ENCODE measurements around the gene SBF2.
"Not testable (repeated sequence)": the region's sequence is repeated elsewhere in the genome, so short reads cannot be mapped to it uniquely, and the experiment has no call there.

Gene SBF2

DNA sequence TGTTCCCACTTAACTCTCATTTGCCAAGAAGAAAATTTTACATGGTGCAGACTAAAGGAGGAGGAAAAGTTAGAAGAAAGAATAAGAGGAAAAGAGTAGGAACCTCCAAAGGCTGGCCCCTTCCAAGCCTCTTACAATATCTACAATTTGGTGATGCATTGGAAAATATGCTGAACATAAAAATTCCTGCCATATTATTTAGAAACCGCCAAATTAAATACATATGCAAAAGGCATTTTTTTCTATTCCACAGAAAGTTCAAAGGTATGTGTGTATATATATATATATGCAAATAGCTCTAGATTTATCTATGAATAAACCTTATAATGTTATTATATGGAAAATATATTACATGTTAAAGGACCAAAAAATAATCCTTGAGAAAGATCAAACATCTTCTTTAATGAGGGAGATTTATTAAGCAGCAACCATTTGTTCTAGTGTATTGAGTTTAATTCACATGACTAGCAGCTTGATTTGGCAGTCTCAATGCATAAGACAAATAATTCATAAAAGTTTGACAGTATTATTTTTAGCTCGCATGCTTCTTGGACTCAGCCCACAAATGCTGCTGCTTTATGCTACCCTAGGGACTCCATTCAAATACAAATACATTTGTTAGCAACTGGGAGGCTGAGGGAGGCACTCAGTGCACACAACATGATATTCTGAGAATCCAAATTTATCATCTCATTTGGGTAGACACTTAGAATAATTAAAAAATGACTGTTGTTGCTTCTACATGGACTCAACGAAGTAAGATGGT, 184.9 kb downstream of the SBF2 start:
- no peak for DNase-seq

DNA sequence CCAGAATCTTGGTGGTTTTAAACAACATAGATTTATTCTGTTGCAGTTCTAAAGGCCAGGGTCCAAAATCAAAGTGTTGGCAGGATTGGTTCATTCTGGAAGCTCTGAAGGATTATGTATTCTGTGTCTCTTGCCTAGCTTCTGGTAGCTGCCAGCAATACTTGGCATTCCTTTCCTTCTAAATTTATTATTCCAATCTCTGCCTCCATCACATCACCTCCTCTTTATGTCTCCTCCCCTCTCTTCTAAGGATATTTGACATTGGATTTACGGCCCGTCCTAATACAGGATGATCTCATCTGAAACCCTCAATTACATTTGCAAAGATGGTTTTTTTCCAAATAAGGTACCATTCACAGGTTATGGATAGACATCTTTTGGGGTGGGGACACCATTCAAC, 186.5 kb downstream of the SBF2 start:
- DNase-seq: no peak

GRCh38 chr11:10097615-10098014, 196.4 kb downstream of the SBF2 start:
- no peak for DNase-seq

- DNase-seq: no peak
Measured at GRCh38 chr11:10096987-10097386, 197.0 kb downstream of the SBF2 start.

DNA sequence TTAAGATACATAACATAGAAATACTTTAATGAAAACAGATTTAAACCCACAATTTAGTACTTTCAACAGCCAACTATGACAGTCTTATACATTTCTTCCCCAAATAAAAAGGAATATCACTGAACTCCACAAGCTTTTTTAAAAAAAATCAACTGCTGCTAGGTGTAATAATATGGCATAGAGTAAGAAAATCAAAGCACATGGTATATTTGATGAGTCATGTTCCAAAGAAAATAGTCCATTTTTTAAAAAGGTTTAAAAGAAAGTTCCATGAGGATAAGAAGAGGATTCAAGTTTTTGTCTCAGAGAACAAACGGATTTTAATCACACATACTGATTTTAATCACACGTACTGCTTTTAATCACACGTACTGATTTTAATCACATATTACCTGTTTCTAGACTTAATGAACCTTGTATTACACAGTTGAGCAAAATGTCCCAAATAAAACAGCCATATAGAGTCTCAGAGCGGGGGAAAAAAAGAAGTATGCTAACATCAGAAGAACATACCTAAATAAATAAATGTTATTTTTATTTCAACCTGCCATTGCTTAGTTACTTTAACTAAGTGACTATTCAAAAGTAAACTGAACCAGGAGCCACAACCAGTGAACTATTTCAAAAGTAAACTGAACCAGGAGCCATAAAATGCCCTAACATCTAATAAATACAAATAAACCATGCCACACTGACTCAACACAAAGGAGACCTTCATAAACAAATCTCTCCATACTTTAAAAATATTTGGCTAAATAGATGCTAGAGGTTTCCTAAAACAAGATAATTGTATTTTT, 198.4 kb downstream of the SBF2 start:
- DNase-seq: no peak

GRCh38 chr11:10092426-10092825, 201.6 kb downstream of the SBF2 start:
- DNase-seq: no peak

- no peak for DNase-seq
Measured at GRCh38 chr11:10091314-10092045, 202.5 kb downstream of the SBF2 start.

GRCh38 chr11:10087923-10088225, 206.1 kb downstream of the SBF2 start:
- not testable (repeated sequence) for DNase-seq

DNA sequence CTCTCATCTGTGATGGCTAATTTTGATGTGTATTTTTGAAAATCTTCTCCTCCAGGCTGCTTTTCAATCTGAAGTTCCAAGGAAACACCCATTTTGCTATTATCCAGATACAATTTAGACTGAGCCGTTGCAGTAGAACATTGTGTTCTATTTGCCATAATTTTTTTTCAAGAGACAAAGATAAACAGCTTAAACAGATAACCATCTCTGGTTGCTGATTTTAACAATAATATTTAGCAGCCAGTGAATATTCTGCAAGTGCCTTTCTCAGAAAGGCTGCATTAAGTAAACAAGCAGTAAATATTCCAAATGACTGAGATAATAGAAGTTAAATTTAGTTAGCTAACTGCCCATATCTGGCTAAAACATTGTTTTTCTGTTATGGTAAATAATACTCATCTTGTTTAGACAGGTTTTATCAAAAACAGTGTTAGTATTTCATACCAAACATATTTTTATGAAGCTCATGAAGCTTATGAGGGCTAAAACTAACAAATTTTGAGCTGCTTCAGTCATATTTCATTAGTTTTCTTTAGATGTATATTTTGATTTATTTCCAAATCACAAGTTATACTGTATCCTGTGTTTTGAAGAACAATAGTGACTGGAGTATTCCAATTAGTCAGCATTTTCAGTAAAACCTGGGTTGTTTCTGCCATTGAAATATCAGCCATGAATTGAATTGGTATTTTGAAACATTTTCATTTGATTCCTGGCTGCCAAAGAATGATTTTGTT, 206.7 kb downstream of the SBF2 start:
- no peak for DNase-seq

- DNase-seq: no peak
Measured at GRCh38 chr11:10080138-10080537, 213.9 kb downstream of the SBF2 start.

DNA sequence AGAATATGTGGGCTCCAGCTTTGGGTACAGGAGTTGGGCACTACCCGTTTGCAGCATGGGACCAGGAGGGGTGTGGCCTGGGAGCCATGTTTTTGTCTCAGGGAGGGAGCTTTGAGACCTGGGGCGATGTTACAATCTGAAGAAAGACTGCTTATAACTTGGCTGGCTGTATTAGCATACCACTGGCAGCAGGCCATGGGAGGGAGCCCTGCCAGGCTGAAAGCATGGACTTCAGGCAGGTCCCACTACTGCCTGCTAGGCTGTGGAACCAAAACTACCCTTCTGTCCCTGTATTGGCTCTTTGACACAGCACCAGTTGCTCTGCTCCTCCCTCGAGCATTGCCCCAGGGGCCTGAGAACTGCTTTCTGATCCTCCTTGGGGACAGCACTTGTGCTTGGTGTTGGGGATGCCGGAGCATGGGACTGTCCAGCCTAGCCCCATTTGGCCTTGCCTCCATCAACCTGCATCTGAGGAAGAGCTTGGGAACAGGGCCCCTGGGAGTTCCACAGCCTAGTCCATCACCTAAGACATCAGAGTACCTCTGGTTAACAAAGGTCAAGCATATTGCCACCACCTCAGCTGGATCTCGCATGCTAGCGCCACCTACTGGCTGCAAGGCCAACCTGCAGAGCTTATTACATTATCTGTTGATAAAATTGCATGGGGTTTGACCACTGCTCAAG, 217.4 kb downstream of the SBF2 start:
- DNase-seq: no peak

DNA sequence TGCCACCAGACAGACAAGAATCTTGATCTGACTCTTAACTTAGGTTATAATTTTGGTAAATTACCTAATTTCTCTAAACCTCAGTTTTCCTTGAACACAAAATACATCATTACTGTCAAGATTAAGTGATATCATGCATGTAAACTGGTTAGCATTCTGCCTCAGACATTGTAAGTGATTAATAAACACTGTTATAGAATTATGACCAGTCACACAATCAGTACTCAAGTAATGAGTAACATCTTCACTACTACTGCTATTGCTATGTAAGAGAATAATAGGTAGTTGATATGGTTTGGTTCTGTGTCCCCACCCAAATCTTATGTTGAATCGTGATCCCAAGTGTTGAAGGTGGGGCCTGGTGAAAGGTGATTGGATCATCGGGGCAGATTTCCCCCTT, 218.9 kb downstream of the SBF2 start:
- no peak for DNase-seq

- DNase-seq: no peak
Measured at GRCh38 chr11:10072841-10073240, 221.2 kb downstream of the SBF2 start.

DNA sequence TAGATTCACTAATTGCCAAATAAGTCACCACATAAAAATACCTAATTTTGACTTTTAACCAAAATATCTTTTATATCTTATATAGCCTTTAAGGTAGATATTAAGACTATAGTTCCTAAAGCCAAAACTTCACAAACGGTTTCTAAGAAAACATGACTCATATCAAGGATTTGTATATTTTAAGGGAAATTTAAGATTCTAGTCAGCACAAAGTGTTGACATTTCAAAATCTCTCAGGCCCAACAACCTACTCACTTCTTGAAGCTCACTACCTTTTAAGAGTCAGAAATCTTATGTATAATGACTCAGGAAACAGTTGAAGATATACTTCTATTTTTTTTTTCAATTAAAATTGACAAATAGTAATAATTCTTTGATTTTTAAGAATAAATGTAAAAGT, 221.9 kb downstream of the SBF2 start:
- no peak for DNase-seq

DNA sequence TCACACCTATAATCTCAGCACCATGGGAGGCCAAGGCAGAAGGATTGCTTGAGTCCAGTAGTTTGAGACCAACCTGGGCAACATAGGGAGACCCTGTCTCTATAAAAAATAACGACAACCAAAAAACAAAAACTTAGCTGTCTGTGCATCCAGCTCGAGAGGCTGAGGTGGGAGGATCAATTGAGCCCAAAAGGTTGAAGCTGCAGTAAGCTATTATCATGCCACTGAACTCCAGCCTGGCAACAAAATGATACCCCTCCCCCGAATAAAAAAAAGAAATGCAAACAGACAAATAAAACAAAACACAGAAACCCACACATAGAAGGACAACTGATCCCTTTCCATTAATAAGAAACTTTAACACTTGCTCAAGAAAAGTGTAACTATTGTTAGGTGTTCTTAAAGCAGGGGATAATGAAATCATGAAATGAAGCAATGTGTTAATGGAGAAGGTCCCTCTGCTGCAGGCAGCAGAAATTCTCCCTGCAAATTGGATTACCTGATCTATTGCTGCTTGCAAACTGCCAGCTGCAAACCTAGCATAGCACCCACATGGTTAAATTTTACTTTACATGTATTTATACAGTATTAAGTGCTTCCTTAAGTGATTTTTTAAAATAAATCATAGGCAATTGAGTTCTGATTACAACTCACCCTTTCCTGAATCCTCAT, 226.3 kb downstream of the SBF2 start:
- DNase-seq: no peak

DNA sequence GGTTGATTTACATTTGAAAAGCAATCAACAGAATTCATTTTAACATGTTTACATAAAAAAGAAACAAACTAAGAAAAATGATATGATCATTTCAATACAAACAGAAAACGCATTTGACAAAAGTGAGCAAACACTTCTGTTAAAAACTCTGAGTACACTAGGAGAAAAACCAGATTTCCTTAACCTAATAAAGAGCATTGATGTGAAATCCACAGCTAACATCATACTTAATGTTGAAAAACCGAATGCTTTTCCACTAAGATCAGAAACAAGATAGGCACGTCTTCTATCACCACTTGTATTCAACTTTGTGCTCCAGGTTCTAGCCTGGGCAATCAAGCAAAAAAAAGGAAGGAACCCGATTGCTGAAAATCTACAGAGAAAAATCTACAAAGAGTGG, 227.6 kb downstream of the SBF2 start:
- DNase-seq: no peak

DNA sequence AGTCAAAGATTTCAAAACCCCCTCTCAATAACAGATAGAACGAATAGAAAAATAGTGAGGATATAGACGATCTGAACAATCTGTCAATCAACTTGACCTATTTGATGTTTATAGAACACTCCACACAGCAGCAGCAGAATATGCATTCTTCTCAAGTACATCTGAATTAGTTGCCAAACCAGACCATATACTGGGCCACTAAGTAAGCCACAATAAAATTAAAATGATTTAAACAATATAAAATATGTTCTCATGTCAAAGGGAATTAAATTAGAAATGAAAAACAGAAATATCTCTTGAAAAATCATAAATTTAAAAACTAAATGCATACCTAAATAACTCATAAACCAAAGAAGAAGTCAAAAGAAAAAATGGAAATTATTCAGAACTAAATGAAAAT, 229.2 kb downstream of the SBF2 start:
- no peak for DNase-seq

DNA sequence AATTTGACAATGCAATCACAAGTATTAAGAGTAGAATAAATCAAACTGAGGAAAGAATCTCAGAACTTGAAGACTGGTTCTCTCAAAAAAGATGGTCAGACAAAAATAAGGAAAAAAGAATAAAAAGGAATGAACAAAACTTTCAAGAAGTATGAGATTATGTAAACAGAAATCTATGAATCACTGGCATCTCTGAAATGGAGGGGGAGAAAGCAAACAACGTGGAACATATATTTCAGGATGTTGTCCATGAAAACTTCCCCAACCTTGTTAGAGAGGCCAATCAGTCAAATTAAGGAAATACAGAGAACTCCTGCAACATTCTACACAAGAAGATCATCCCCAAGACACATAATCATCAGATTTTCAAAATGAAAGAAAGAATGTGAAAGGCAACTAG, 235.7 kb downstream of the SBF2 start:
- no peak for DNase-seq

GRCh38 chr11:10051868-10052586, 242.0 kb downstream of the SBF2 start:
- DNase-seq: no peak

DNA sequence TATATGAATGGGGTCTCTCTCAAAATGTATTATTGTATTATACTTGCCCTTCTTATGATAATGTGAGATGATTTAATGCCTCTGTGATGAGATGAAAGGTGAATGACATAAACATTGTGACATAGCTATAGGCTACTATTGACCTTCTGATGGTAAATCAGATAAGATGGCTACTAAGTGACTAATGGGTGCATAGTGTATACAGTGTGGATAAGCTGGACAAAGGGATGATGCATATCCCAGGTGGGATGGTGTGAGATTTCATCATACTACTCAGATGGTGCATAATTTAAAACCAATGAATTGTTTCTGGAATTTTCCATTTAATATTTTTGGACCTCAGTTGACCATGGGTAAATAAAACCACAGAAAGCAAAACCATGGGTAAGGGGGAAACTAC, 243.5 kb downstream of the SBF2 start:
- DNase-seq: no peak

DNA sequence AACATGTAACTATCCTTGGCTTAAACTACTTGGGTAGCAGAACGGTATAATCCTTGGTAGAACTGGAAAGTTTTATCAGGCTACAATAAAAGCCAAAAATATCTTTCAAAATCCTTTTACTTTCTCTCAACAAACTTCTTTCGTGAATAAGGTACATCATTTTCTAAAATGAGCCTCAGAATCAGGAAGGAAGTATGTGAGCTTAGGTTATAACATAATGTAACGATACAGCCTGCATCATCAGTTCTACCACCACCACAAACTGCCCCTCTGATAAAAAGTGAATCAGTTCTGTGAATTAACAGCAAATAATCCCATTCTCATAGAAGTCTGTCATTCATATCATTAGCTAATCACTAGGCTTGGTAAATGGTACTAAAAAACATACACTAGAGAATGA, 244.3 kb downstream of the SBF2 start:
- no peak for DNase-seq
